Tibial artery (tissue), 4 donors: ENCODE data around the gene SARNP.
A peak's percentile ranks its signal among the peaks of the same experiment; 100 is the strongest.

Experiments used
- DNase-seq, 2 donors: peaks; one replicate each; pipeline ENCODE4 v3.0.0-alpha.2; 2019
- H3K27ac ChIP-seq, 2 donors: fragments of 200-600 bp; sonication (generic) in 1 of 2; 1 replicate in 1 of 2; 2 replicates in 1 of 2; pipeline ENCODE4 v1.5.1; 2018 to 2019; ENCODE audit warnings: mild to moderate bottlenecking in 1 of 2
- H3K27me3 ChIP-seq, 2 donors: fragments of 200-600 bp; sonication (generic) in 1 of 2; one replicate each; pipeline versions ENCODE4 v1.5.1 to v1.6.0; 2016 to 2019
- H3K36me3 ChIP-seq, 3 donors: fragments of 200-600 bp; sonication (generic) in 2 of 3; one replicate each; pipeline ENCODE4 v1.5.1; 2016 to 2019; ENCODE audit warnings: mild to moderate bottlenecking in 2 of 3
- H3K4me1 ChIP-seq, 4 donors: fragments of 200-600 bp; sonication (generic) in 2 of 4; 1 replicate in 3 of 4; 2 replicates in 1 of 4; pipeline ENCODE4 v1.5.1; 2016 to 2019
- H3K4me3 ChIP-seq, 2 donors: fragments of 200-600 bp; sonication (generic) in 1 of 2; 1 replicate in 1 of 2; 2 replicates in 1 of 2; pipeline ENCODE4 v1.5.1; 2018 to 2019; ENCODE audit warnings: mild to moderate bottlenecking in 2 of 2
- H3K9me3 ChIP-seq, 3 donors: fragments of 200-600 bp; sonication (generic) in 1 of 3; one replicate each; pipeline ENCODE4 v1.5.1; 2016 to 2019
- CTCF ChIP-seq, 2 experiments: fragments of 200-600 bp in 1 of 2; fragments of 450-650 bp in 1 of 2; IDR thresholded peaks; one replicate each; pipeline ENCODE4 v1.5.1; 2017 to 2019; ENCODE audit warnings: antibody characterized with exemption in 2 of 2, mild to moderate bottlenecking in 1 of 2, moderate library complexity in 1 of 2
- intact Hi-C: fragments of 100-400 bp; cut with DNase I; formaldehyde crosslinking; loops from one replicate; pipeline ENCODE4 v1.15.0; 2023; ENCODE audit warnings: low total_unique reads

Gene SARNP

GRCh38 chr12:55809274-55809673, 8.2 kb downstream of the SARNP start:
- Histone ChIP-seq H3K4me3 (no peak overlapping the region), H3K36me3 (peaks cover 4 to 30% (median 15%) of the 10 kb centered on the region in 3 donors), H3K27ac (no peak overlapping the region), H3K27me3 (no peaks in the 10 kb centered on the region), H3K4me1 (peaks cover 0 to 18% (median 0%) of the 10 kb centered on the region in 4 donors), H3K9me3 (no peaks in the 10 kb centered on the region)
- TF ChIP-seq CTCF (IDR thresholded peaks at IDR 0.05) = no peak
- DNase-seq = no peak
- intact Hi-C loops = loop anchor here (5.0 kb wide), 1 partner anchor 62 kb away; no protein-coding TSS in a partner anchor

- H3K27me3 ChIP-seq = no peaks in the 10 kb centered on the region
- no peak for DNase-seq
- no peaks in the 10 kb centered on the region for H3K9me3 ChIP-seq
- no peak overlapping the region for H3K4me3 ChIP-seq
- peaks cover 6 to 34% (median 28%) of the 10 kb centered on the region in 3 donors for H3K36me3 ChIP-seq
- no peak overlapping the region for H3K27ac ChIP-seq
- peaks cover 0 to 1% (median 0%) of the 10 kb centered on the region in 4 donors for H3K4me1 ChIP-seq
- no peak for TF ChIP-seq CTCF (IDR thresholded peaks at IDR 0.05)
- intact Hi-C loops = loop anchor here (5.0 kb wide), 1 partner anchor 60 kb away; no protein-coding TSS in a partner anchor
These were observed 10.5 kb downstream of the SARNP start for GRCh38 chr12:55806982-55807381.

GRCh38 chr12:55797550-55797949, 20.0 kb downstream of the SARNP start:
- no peak for TF ChIP-seq CTCF (IDR thresholded peaks at IDR 0.05)
- H3K27ac ChIP-seq = no peak overlapping the region
- H3K4me1 ChIP-seq = no peaks in the 10 kb centered on the region
- H3K9me3 ChIP-seq = no peaks in the 10 kb centered on the region
- H3K36me3 ChIP-seq = peaks cover 71 to 85% (median 78%) of the 10 kb centered on the region in 3 donors
- intact Hi-C loops = no loop called here
- no peaks in the 10 kb centered on the region for H3K27me3 ChIP-seq
- no peak for DNase-seq
- no peak overlapping the region for H3K4me3 ChIP-seq

- H3K36me3 ChIP-seq = peaks cover 70 to 89% (median 77%) of the 10 kb centered on the region in 3 donors
- no peak overlapping the region for H3K4me3 ChIP-seq
- DNase-seq = no peak
These were observed 20.5 kb downstream of the SARNP start for GRCh38 chr12:55797068-55797467.

GRCh38 chr12:55795950-55796349, 21.6 kb downstream of the SARNP start:
- peaks cover 58 to 85% (median 65%) of the 10 kb centered on the region in 3 donors for H3K36me3 ChIP-seq
- intact Hi-C loops = no loop called here

More at GRCh38 chr12:55797068-55797467, 20.5 kb downstream of the SARNP start:
- Histone ChIP-seq H3K9me3 (no peaks in the 10 kb centered on the region), H3K27ac (no peak overlapping the region), H3K4me1 (no peaks in the 10 kb centered on the region), H3K27me3 (no peaks in the 10 kb centered on the region)
- intact Hi-C loops = no loop called here
- peak in 1 of 2 experiments; percentile 21 for TF ChIP-seq CTCF (IDR thresholded peaks at IDR 0.05)

More at GRCh38 chr12:55795950-55796349, 21.6 kb downstream of the SARNP start:
- no peak for DNase-seq
- no peaks in the 10 kb centered on the region for H3K9me3 ChIP-seq
- no peak for TF ChIP-seq CTCF (IDR thresholded peaks at IDR 0.05)
- H3K4me1 ChIP-seq = no peaks in the 10 kb centered on the region
- H3K27ac ChIP-seq = no peak overlapping the region
- no peaks in the 10 kb centered on the region for H3K27me3 ChIP-seq
- H3K4me3 ChIP-seq = no peak overlapping the region
